Spleen (tissue), 11 donors: ENCODE measurements around the gene AOX1. TPM values are rescaled to one million over a fixed set of nuclear protein-coding genes. Genes with fewer than 3 reads are reported as not detected.

Experiments used
- DNase-seq: peaks from one replicate; pipeline ENCODE4 v3.0.0-alpha.2; 2020
- H3K27ac ChIP-seq, 8 donors: fragments of 200-600 bp; sonication (generic) in 7 of 8; 1 replicate in 4 of 8; 2 replicates in 4 of 8; pipeline versions ENCODE4 v1.5.0 to v1.8.0; 2016 to 2021; ENCODE audit warnings: inconsistent platforms in 4 of 8, mild to moderate bottlenecking in 4 of 8, moderate library complexity in 1 of 8
- H3K27me3 ChIP-seq, 7 donors: fragments of 200-600 bp; sonication (generic) in 6 of 7; replicated peaks in 1 of 7; 1 replicate in 4 of 7; 2 replicates in 3 of 7; pipeline versions ENCODE4 v1.5.0 to v1.8.0; 2016 to 2021; ENCODE audit warnings: inconsistent platforms in 3 of 7, mild to moderate bottlenecking in 1 of 7
- H3K36me3 ChIP-seq, 6 donors: fragments of 200-600 bp; sonication (generic) in 5 of 6; 1 replicate in 4 of 6; 2 replicates in 2 of 6; pipeline versions ENCODE4 v1.5.0 to v1.8.0; 2016 to 2021; ENCODE audit warnings: inconsistent platforms in 2 of 6
- H3K4me1 ChIP-seq, 6 donors: fragments of 200-600 bp; sonication (generic) in 5 of 6; 1 replicate in 3 of 6; 2 replicates in 3 of 6; pipeline versions ENCODE4 v1.5.0 to v1.8.0; 2016 to 2021; ENCODE audit warnings: inconsistent platforms in 3 of 6
- H3K4me3 ChIP-seq, 8 donors: fragments of 200-600 bp; sonication (generic) in 7 of 8; 1 replicate in 4 of 8; 2 replicates in 4 of 8; pipeline versions ENCODE4 v1.5.0 to v1.8.0; 2016 to 2021; ENCODE audit warnings: inconsistent platforms in 4 of 8, mild to moderate bottlenecking in 4 of 8, moderate library complexity in 2 of 8
- H3K9me3 ChIP-seq, 8 donors: fragments of 200-600 bp; sonication (generic) in 7 of 8; 1 replicate in 4 of 8; 2 replicates in 4 of 8; pipeline versions ENCODE4 v1.5.0 to v1.8.0; 2016 to 2021; ENCODE audit warnings: inconsistent platforms in 4 of 8
- CTCF ChIP-seq, 11 experiments: fragments of 200-600 bp in 7 of 11; fragments of 450-650 bp in 4 of 11; sonication (generic) in 4 of 11; IDR thresholded peaks in 8 of 11; conservative IDR thresholded peaks in 3 of 11; 1 replicate in 7 of 11; 2 replicates in 4 of 11; pipeline versions ENCODE4 v1.4.0 to v1.8.0; 2016 to 2021; ENCODE audit warnings: antibody characterized with exemption in 11 of 11, inconsistent platforms in 4 of 11, mild to moderate bottlenecking in 1 of 11
- POLR2A ChIP-seq, 3 donors: fragments of 450-650 bp; IDR thresholded peaks; one replicate each; pipeline ENCODE4 v1.5.1; 2017; ENCODE audit warnings: antibody characterized with exemption in 3 of 3, mild to moderate bottlenecking in 1 of 3
- POLR2AphosphoS5 ChIP-seq, 3 donors: sonication (generic); formaldehyde crosslinking; IDR thresholded peaks; one replicate each; pipeline ENCODE4 v1.5.1; 2017; ENCODE audit warnings: antibody characterized with exemption in 3 of 3
- WGBS, 5 donors: extraction: QIAGEN DNeasy Blood & Tissue Kit in 3 of 5; methylation state at CpG; one replicate each; pipeline versions ENCODE4 v1.1.5 to v1.1.7; 2013 to 2018; 5-methylcytosine and 5-hydroxymethylcytosine counted together
- intact Hi-C: fragments of 100-400 bp; cut with DNase I; formaldehyde crosslinking; loops from one replicate; pipeline ENCODE4 v1.15.0; 2023; ENCODE audit warnings: low total_unique reads
- polyA plus RNA-seq, 3 donors: library from polyadenylated mRNA; stranded (reverse); fragments of 200-250 nt; gene quantifications; one replicate each; pipeline ENCODE4 v1.2.1, GENCODE V29; 2013
- total RNA-seq, 7 donors: library from RNA; depleted of rRNA in 3 of 7; stranded (reverse); fragments of >200 nt in 3 of 7; fragmentation: NEBNext Ultra II Directional in 4 of 7; extraction: Animal tissue kit (Norgen Biotek cat#: 25700) in 4 of 7; gene quantifications; one replicate each; pipeline versions ENCODE4 v1.1.0 to v1.2.1, GENCODE V29; 2016 to 2021
- donor health status: healthy with polysubstance abuse.
- donor health status: DM: no; HTN: no; CAD: no; lungs with moderate emphysema.
- donor health status: DM: no; HTN: no; CAD: no.
- donor health status: Bipolar disorder and iron deficiency.
- donor health status: healthy.
- donor health status: DM: no; HTN: no; CAD: no.
- donor health status: DM: yes; HTN: yes; CAD: no.

AOX1 gene
- total and polyA plus RNA-seq, 10 donors, result 1.3 to 14.6 (median 5.8) TPM

- Histone ChIP-seq H3K27me3 (no peaks in the 10 kb centered on the region), H3K4me3 (no peak overlapping the region), H3K9me3 (no peaks in the 10 kb centered on the region), H3K27ac (no peak overlapping the region), H3K36me3 (no peaks in the 10 kb centered on the region), H3K4me1 (peaks cover 0 to 5% (median 0%) of the 10 kb centered on the region in 6 donors)
- no peak for TF ChIP-seq POLR2A (IDR thresholded peaks at IDR 0.05)
- no peak for TF ChIP-seq CTCF (IDR thresholded peaks at IDR 0.05 in 8 of 11, conservative IDR thresholded peaks at IDR 0.05 in 3 of 11)
- TF ChIP-seq POLR2AphosphoS5 (IDR thresholded peaks at IDR 0.05), result no peak
- DNase-seq, result no peak
- WGBS, 5 donors, result 50 to 78% (median 58%) methylated on average over 2 of the region's 2 CpGs
- intact Hi-C loops, result no loop called here
These were observed 102.4 kb downstream of the AOX1 start for GRCh38 chr2:200687922-200688920.

- no peak for TF ChIP-seq POLR2A (IDR thresholded peaks at IDR 0.05)
- no peak for TF ChIP-seq POLR2AphosphoS5 (IDR thresholded peaks at IDR 0.05)
- TF ChIP-seq CTCF (IDR thresholded peaks at IDR 0.05 in 8 of 11, conservative IDR thresholded peaks at IDR 0.05 in 3 of 11), result no peak
- Histone ChIP-seq H3K4me3 (no peak overlapping the region), H3K27me3 (no peaks in the 10 kb centered on the region), H3K36me3 (no peaks in the 10 kb centered on the region), H3K27ac (no peak overlapping the region), H3K9me3 (no peaks in the 10 kb centered on the region), H3K4me1 (peaks cover 0 to 5% (median 0%) of the 10 kb centered on the region in 6 donors)
- 43 to 59% (median 48%) methylated on average over 3 of the region's 3 CpGs for WGBS, 5 donors
- no peak for DNase-seq
- intact Hi-C loops, result no loop called here
These were observed 103.3 kb downstream of the AOX1 start for GRCh38 chr2:200689115-200689514.

GRCh38 chr2:200693836-200694470 lies 108.1 kb downstream of the AOX1 start:
- H3K4me3 ChIP-seq, result no peak overlapping the region
- peaks cover 0 to 18% (median 11%) of the 10 kb centered on the region in 6 donors for H3K4me1 ChIP-seq
- no peaks in the 10 kb centered on the region for H3K36me3 ChIP-seq
- H3K9me3 ChIP-seq, result no peaks in the 10 kb centered on the region
- no peak for TF ChIP-seq POLR2AphosphoS5 (IDR thresholded peaks at IDR 0.05)
- no peak for TF ChIP-seq CTCF (IDR thresholded peaks at IDR 0.05 in 8 of 11, conservative IDR thresholded peaks at IDR 0.05 in 3 of 11)
- no peak for TF ChIP-seq POLR2A (IDR thresholded peaks at IDR 0.05)
- no peak overlapping the region for H3K27ac ChIP-seq
- WGBS, 5 donors, result 65 to 88% (median 79%) methylated on average over 4 of the region's 4 CpGs
- no peaks in the 10 kb centered on the region for H3K27me3 ChIP-seq
- intact Hi-C loops, result no loop called here
- DNase-seq, result no peak

- 8 to 24% (median 16%) methylated on average over 4 of the region's 4 CpGs for WGBS, 5 donors
- H3K36me3 ChIP-seq, result no peaks in the 10 kb centered on the region
- no peaks in the 10 kb centered on the region for H3K9me3 ChIP-seq
- peak; percentile 77 for DNase-seq
- no peaks in the 10 kb centered on the region for H3K27me3 ChIP-seq
- intact Hi-C loops, result no loop called here
- H3K4me3 ChIP-seq, result no peak overlapping the region
- H3K4me1 ChIP-seq, result peaks cover 0 to 18% (median 11%) of the 10 kb centered on the region in 6 donors
- TF ChIP-seq CTCF (IDR thresholded peaks at IDR 0.05 in 8 of 11, conservative IDR thresholded peaks at IDR 0.05 in 3 of 11), result no peak
- TF ChIP-seq POLR2AphosphoS5 (IDR thresholded peaks at IDR 0.05), result peak in 1 of 3 donors; percentile 47
- peak overlapping the region in 5 of 8 donors; percentile 23 to 35 (median 30) for H3K27ac ChIP-seq
These were observed 109.4 kb downstream of the AOX1 start for GRCh38 chr2:200695191-200695590.
